HepG2 (cell line): ENCODE data around the gene ARMC2. TPM values are rescaled to one million over a fixed set of nuclear protein-coding genes. Genes with fewer than 3 reads are reported as not detected.

Experiments used
- ATAC-seq: fragments of 200-7000 bp; cut with Tn5 transposase; 3 replicates; pipeline ENCODE4 v1.9.1; 2020; ENCODE audit warnings: mild to moderate bottlenecking, moderate library complexity
- BruUV-seq: library from RNA; stranded (reverse); fragments of 400-500 nt; replicated peaks from 2 replicates; lab custom pipeline; 2021; lab: Mats Ljungman, UMichigan
- CTCF ChIA-PET: fragments of 300-600 bp; formaldehyde crosslinking; extraction: SDS; loops from one replicate; lab custom pipeline; 2021; ENCODE audit warnings: low total read pairs, inconsistent platforms, low intra/inter-chr PET ratio; lab: Yijun Ruan, JAX
- POLR2A ChIA-PET: fragments of 350-600 bp; sonication (Branson Sonifier 250); formaldehyde crosslinking; loops from one replicate; lab custom pipeline; 2020; ENCODE audit warnings: antibody characterized with exemption, inconsistent platforms; lab: Yijun Ruan, JAX
- DNase-seq: peaks from one replicate; pipeline ENCODE4 v3.0.0-alpha.2; 2015; ENCODE audit warnings: low spot score
- FAIRE-seq: peaks from 3 replicates; lab custom pipeline; 2011; peaks lifted over from hg19 to GRCh38; lab: Jason Lieb, UNC
- H2AFZ ChIP-seq: one replicate; pipeline ENCODE4 v1.6.1; 2011; ENCODE audit warnings: low read length, inconsistent platforms
- H3K27ac ChIP-seq: fragments of 300-600 bp; 3 replicates; pipeline ENCODE4 v1.8.0; 2011; ENCODE audit warnings: mixed run types, mild to moderate bottlenecking, mixed read lengths, low read length, inconsistent platforms; ENCODE audit not compliant: insufficient read depth; ENCODE audit errors: extremely low read length
- H3K27me3 ChIP-seq, 2 experiments: fragments of 200-600 bp in 1 of 2; 2 replicates in 1 of 2; 3 replicates in 1 of 2; pipeline versions ENCODE4 v1.6.0 to v1.8.0; 2011; ENCODE audit warnings: low read length in 2 of 2, mild to moderate bottlenecking in 2 of 2, moderate library complexity in 2 of 2, inconsistent platforms in 1 of 2; ENCODE audit not compliant: insufficient read depth in 2 of 2, control insufficient read depth in 1 of 2
- H3K36me3 ChIP-seq, 2 experiments: fragments of 200-600 bp in 1 of 2; replicated peaks in 1 of 2; 2 replicates in 1 of 2; 3 replicates in 1 of 2; pipeline versions ENCODE4 v1.5.1 to v1.8.0; 2011; ENCODE audit warnings: low read length in 2 of 2, inconsistent platforms in 1 of 2; ENCODE audit not compliant: insufficient read depth in 2 of 2, control insufficient read depth in 1 of 2
- H3K4me1 ChIP-seq: 2 replicates; pipeline ENCODE4 v1.5.1; 2012; ENCODE audit warnings: low read length, inconsistent platforms; ENCODE audit not compliant: insufficient read depth
- H3K4me2 ChIP-seq: 2 replicates; pipeline ENCODE4 v1.6.0; 2011; ENCODE audit warnings: low read depth, low read length, inconsistent platforms
- H3K4me3 ChIP-seq, 3 experiments: fragments of 200-600 bp in 1 of 3; sonication (generic), shearing (Covaris generic) in 1 of 3; replicated peaks in 1 of 3; 2 replicates each; pipeline ENCODE4 v1.5.1; 2011 to 2016; ENCODE audit warnings: low read length in 3 of 3, inconsistent platforms in 2 of 3, low read depth in 2 of 3, mild to moderate bottlenecking in 2 of 3, control low read depth in 1 of 3, mixed read lengths in 1 of 3; ENCODE audit not compliant: insufficient read depth in 1 of 3
- H3K79me2 ChIP-seq: one replicate; pipeline ENCODE4 v1.6.1; 2011; ENCODE audit warnings: low read length, inconsistent platforms; ENCODE audit not compliant: insufficient read depth
- H3K9ac ChIP-seq: 2 replicates; pipeline ENCODE4 v1.6.0; 2011; ENCODE audit warnings: mild to moderate bottlenecking, low read depth, low read length, inconsistent platforms; ENCODE audit not compliant: insufficient read depth
- H3K9me3 ChIP-seq: 2 replicates; pipeline ENCODE4 v1.5.1; 2012; ENCODE audit warnings: mild to moderate bottlenecking, low read length
- H4K20me1 ChIP-seq: 2 replicates; pipeline ENCODE4 v1.6.0; 2011; ENCODE audit warnings: inconsistent platforms, mild to moderate bottlenecking, low read length, moderate library complexity; ENCODE audit not compliant: insufficient read depth
- ATF7-NPFF ChIP-seq: sonication (generic); formaldehyde crosslinking; IDR thresholded peaks from 2 replicates; pipeline ENCODE4 v1.8.1; 2023; ENCODE audit warnings: mild to moderate bottlenecking, low read depth, missing genetic modification reagents, moderate library complexity
- CBX1 ChIP-seq: IDR thresholded peaks from one replicate; pipeline ENCODE4 v1.6.1; 2016; ENCODE audit warnings: antibody characterized with exemption, low read depth
- GATAD1 ChIP-seq: IDR thresholded peaks from 2 replicates; pipeline ENCODE4 v1.6.1; 2016; ENCODE audit warnings: missing genetic modification reagents, missing compliant biosample characterization
- HNF4A ChIP-seq: sonication (generic); formaldehyde crosslinking; IDR thresholded peaks from 2 replicates; pipeline ENCODE4 v1.4.0; 2020; ENCODE audit warnings: missing genetic modification reagents
- HNRNPK ChIP-seq: fragments of 200-400 bp; formaldehyde crosslinking; IDR thresholded peaks from 2 replicates; pipeline ENCODE4 v1.6.1; 2018; ENCODE audit warnings: low read length, low read depth, moderate library complexity, mild to moderate bottlenecking; ENCODE audit not compliant: poor library complexity, severe bottlenecking
- KAT8 ChIP-seq: IDR thresholded peaks from 2 replicates; pipeline ENCODE4 v1.6.1; 2016; ENCODE audit warnings: missing genetic modification reagents, missing compliant biosample characterization
- MXI1 ChIP-seq: IDR thresholded peaks from 3 replicates; pipeline ENCODE4 v1.6.1; 2012; ENCODE audit warnings: low read depth, low read length, inconsistent platforms, borderline replicate concordance
- NCOA2 ChIP-seq: sonication (generic); formaldehyde crosslinking; IDR thresholded peaks from 2 replicates; pipeline ENCODE4 v1.8.0; 2022; ENCODE audit warnings: inconsistent platforms
- RFX3 ChIP-seq: IDR thresholded peaks from 2 replicates; pipeline ENCODE4 v1.6.1; 2016; ENCODE audit warnings: missing biosample characterization, missing genetic modification reagents
- SP2 ChIP-seq: sonication (generic); formaldehyde crosslinking; IDR thresholded peaks from 2 replicates; pipeline ENCODE4 v1.5.1; 2020; ENCODE audit warnings: mild to moderate bottlenecking, missing genetic modification reagents
- TOE1 ChIP-seq: sonication (generic); formaldehyde crosslinking; IDR thresholded peaks from 2 replicates; pipeline ENCODE4 v1.4.0; 2020; ENCODE audit warnings: mild to moderate bottlenecking, missing genetic modification reagents
- YEATS2 ChIP-seq: sonication (generic); formaldehyde crosslinking; IDR thresholded peaks from 2 replicates; pipeline ENCODE4 v1.4.0; 2020; ENCODE audit warnings: missing genetic modification reagents, borderline replicate concordance
- ZBTB42 ChIP-seq: sonication (generic); formaldehyde crosslinking; IDR thresholded peaks from 2 replicates; pipeline ENCODE4 v1.5.0; 2020; ENCODE audit warnings: mild to moderate bottlenecking, missing genetic modification reagents
- ZNF33B ChIP-seq: sonication (generic); formaldehyde crosslinking; IDR thresholded peaks from 2 replicates; pipeline ENCODE4 v1.5.1; 2020; ENCODE audit warnings: mild to moderate bottlenecking, missing genetic modification reagents
- ZNF713 ChIP-seq: sonication (generic); formaldehyde crosslinking; IDR thresholded peaks from 2 replicates; pipeline ENCODE4 v1.4.0; 2020; ENCODE audit warnings: mild to moderate bottlenecking, missing genetic modification reagents
- in situ Hi-C: cut with HindIII; loops from 2 replicates; pipeline ENCODE4 v1.10.0; 2017; ENCODE audit warnings: low pct_unique_long_range_greater_than_20kb; ENCODE audit not compliant: extremely low pct_ligation_motif_present
- intact Hi-C: fragments of 100-400 bp; cut with micrococcal nuclease; formaldehyde crosslinking; loops from one replicate; pipeline ENCODE4 v1.10.0; 2022; ENCODE audit not compliant: unreplicated experiment
- polyA plus RNA-seq, 8 experiments: library from polyadenylated mRNA; depleted of rRNA in 3 of 8; stranded (reverse) in 7 of 8; unstranded in 1 of 8; fragments of >200 nt; fragmentation: Illumina TruSeq in 4 of 8; extraction: Trizol in 4 of 8; gene quantifications; 2 replicates each; pipeline versions ENCODE4 v1.2.1 to v1.2.3, GENCODE V29; 2011 to 2016; ENCODE audit warnings: low read depth in 4 of 8, missing spikeins in 1 of 8, mixed read lengths in 1 of 8; ENCODE audit not compliant: insufficient read depth in 1 of 8
- total RNA-seq, 5 experiments: library from RNA; depleted of rRNA; stranded (reverse); fragments of >200 nt; fragmentation: Illumina TruSeq; extraction: Trizol; gene quantifications; 2 replicates each; pipeline ENCODE4 v1.2.3, GENCODE V29; 2016; ENCODE audit warnings: low read depth in 1 of 5
- TF ChIP-seq, protein P1 (sequence below): sonication (generic); formaldehyde crosslinking; IDR thresholded peaks from 2 replicates; pipeline ENCODE4 v1.8.1; 2023; ENCODE audit warnings: missing genetic modification reagents, inconsistent platforms, borderline replicate concordance
- TF ChIP-seq, protein P2 (sequence below): sonication (generic); formaldehyde crosslinking; IDR thresholded peaks from 2 replicates; pipeline ENCODE4 v1.4.0; 2020; ENCODE audit warnings: missing genetic modification reagents, mild to moderate bottlenecking, borderline replicate concordance
- TF ChIP-seq, protein P3 (sequence below): sonication (generic); formaldehyde crosslinking; IDR thresholded peaks from 2 replicates; pipeline ENCODE4 v1.5.1; 2020; ENCODE audit warnings: missing genetic modification reagents, mild to moderate bottlenecking, borderline replicate concordance
- TF ChIP-seq, protein P4 (sequence below): sonication (generic); formaldehyde crosslinking; IDR thresholded peaks from 2 replicates; pipeline ENCODE4 v1.4.0; 2020; ENCODE audit warnings: missing genetic modification reagents

ARMC2 gene
- total and polyA plus RNA-seq, 2 of the 13 experiments (the other 11 are each of a cell fraction or from before 2014, with no cell fraction given) = 1.4 to 3.2 TPM

DNA sequence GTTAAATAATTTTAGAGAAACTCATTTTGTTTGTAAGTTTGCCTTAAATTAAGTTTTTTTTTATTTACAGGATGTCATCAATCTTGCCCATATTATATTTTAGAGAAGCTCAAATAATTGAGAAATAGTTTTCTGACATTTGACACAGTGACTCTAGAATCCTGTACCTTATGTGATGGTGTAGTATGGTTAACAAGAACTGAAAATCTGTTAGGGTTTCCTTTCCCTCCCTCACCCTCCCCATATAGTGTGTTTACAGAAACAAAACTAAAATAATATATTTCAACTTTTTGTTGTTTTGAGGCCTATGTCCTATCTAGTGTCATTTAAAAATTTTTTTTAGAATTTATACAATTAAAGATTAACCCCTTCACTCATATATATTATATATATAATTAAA, 154.7 kb downstream of the ARMC2 start:
- DNase-seq (no peak), ATAC-seq (no peak), FAIRE-seq (no peak)
- intact Hi-C loops = no loop called here
- ChIA-PET CTCF (no interaction called here), POLR2A (no interaction called here)
- Histone ChIP-seq H3K36me3 (peaks cover 2 to 27% of the 10 kb centered on the region in 2 experiments; a peak in 4 of 5 replicates), H3K79me2 (peaks cover 54% of the 10 kb centered on the region), H3K9ac (no peak overlapping the region), H3K27ac (no peak overlapping the region), H2AFZ (no peak overlapping the region), H3K4me1 (peaks cover 40% of the 10 kb centered on the region), H3K9me3 (no peaks in the 10 kb centered on the region), H3K4me2 (no peak overlapping the region), H4K20me1 (peaks cover 15% of the 10 kb centered on the region), H3K4me3 (no peak overlapping the region), H3K27me3 (no peaks in the 10 kb centered on the region)
- in situ Hi-C loops = no loop called here
- BruUV-seq = no TSS peak
- TF ChIP-seq ZNF713 (CRISPR knock-in tag) = no peak
- TF ChIP-seq KAT8 (CRISPR knock-in tag) = no peak
- TF ChIP-seq, protein P1, sequence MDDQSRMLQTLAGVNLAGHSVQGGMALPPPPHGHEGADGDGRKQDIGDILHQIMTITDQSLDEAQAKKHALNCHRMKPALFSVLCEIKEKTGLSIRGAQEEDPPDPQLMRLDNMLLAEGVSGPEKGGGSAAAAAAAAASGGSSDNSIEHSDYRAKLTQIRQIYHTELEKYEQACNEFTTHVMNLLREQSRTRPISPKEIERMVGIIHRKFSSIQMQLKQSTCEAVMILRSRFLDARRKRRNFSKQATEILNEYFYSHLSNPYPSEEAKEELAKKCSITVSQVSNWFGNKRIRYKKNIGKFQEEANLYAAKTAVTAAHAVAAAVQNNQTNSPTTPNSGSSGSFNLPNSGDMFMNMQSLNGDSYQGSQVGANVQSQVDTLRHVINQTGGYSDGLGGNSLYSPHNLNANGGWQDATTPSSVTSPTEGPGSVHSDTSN (CRISPR knock-in tag) = no peak
- TF ChIP-seq, protein P2, sequence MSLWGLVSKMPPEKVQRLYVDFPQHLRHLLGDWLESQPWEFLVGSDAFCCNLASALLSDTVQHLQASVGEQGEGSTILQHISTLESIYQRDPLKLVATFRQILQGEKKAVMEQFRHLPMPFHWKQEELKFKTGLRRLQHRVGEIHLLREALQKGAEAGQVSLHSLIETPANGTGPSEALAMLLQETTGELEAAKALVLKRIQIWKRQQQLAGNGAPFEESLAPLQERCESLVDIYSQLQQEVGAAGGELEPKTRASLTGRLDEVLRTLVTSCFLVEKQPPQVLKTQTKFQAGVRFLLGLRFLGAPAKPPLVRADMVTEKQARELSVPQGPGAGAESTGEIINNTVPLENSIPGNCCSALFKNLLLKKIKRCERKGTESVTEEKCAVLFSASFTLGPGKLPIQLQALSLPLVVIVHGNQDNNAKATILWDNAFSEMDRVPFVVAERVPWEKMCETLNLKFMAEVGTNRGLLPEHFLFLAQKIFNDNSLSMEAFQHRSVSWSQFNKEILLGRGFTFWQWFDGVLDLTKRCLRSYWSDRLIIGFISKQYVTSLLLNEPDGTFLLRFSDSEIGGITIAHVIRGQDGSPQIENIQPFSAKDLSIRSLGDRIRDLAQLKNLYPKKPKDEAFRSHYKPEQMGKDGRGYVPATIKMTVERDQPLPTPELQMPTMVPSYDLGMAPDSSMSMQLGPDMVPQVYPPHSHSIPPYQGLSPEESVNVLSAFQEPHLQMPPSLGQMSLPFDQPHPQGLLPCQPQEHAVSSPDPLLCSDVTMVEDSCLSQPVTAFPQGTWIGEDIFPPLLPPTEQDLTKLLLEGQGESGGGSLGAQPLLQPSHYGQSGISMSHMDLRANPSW (CRISPR knock-in tag) = no peak
- no peak for TF ChIP-seq ZBTB42
- no peak for TF ChIP-seq HNRNPK
- TF ChIP-seq HNF4A = no peak
- no peak for TF ChIP-seq GATAD1 (CRISPR knock-in tag)
- TF ChIP-seq, protein P3, sequence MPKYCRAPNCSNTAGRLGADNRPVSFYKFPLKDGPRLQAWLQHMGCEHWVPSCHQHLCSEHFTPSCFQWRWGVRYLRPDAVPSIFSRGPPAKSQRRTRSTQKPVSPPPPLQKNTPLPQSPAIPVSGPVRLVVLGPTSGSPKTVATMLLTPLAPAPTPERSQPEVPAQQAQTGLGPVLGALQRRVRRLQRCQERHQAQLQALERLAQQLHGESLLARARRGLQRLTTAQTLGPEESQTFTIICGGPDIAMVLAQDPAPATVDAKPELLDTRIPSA (CRISPR knock-in tag) = no peak
- no peak for TF ChIP-seq ATF7-NPFF
- TF ChIP-seq, protein P4, sequence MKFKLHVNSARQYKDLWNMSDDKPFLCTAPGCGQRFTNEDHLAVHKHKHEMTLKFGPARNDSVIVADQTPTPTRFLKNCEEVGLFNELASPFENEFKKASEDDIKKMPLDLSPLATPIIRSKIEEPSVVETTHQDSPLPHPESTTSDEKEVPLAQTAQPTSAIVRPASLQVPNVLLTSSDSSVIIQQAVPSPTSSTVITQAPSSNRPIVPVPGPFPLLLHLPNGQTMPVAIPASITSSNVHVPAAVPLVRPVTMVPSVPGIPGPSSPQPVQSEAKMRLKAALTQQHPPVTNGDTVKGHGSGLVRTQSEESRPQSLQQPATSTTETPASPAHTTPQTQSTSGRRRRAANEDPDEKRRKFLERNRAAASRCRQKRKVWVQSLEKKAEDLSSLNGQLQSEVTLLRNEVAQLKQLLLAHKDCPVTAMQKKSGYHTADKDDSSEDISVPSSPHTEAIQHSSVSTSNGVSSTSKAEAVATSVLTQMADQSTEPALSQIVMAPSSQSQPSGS (CRISPR knock-in tag) = no peak
- no peak for TF ChIP-seq SP2 (CRISPR knock-in tag)
- TF ChIP-seq ZNF33B (CRISPR knock-in tag) = no peak
- TF ChIP-seq NCOA2 (CRISPR knock-in tag) = no peak
- TF ChIP-seq RFX3 (CRISPR knock-in tag) = no peak
- TF ChIP-seq YEATS2 (CRISPR knock-in tag) = no peak
- TF ChIP-seq CBX1 = no peak
- no peak for TF ChIP-seq MXI1
- TF ChIP-seq TOE1 (CRISPR knock-in tag) = no peak
